GM18868 (cell line): ENCODE measurements around the gene ATXN3L.
"Not testable (repeated sequence)": the region's sequence is repeated elsewhere in the genome, so short reads cannot be mapped to it uniquely, and the experiment has no call there.

Source experiments
- ATAC-seq: cut with Tn5 transposase; IDR thresholded peaks from one replicate; pipeline ENCODE4 v1.9.1; 2021; ENCODE audit warnings: mild to moderate bottlenecking, moderate library complexity; ENCODE audit not compliant: unreplicated experiment

ATXN3L gene

DNA sequence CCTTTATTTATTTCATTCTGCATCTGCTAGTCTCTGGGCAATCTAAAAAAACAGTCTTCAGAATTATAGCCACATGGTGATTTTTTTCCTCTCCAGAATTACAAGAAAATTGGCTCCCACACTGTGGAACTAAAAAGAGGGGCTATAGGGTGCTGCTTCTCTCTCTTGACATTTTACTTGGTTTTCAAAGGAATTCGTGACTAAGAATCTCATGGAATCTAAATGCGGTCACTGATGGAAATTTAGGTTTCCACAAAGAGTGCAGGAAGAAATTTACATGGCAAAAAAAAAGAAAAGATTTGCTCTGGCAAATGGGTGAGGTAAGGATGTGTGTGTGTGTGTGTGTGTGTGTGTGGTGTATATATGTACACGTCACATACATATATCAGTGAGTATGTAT lies 10.2 kb downstream of the ATXN3L start:
- no peak for ATAC-seq

DNA sequence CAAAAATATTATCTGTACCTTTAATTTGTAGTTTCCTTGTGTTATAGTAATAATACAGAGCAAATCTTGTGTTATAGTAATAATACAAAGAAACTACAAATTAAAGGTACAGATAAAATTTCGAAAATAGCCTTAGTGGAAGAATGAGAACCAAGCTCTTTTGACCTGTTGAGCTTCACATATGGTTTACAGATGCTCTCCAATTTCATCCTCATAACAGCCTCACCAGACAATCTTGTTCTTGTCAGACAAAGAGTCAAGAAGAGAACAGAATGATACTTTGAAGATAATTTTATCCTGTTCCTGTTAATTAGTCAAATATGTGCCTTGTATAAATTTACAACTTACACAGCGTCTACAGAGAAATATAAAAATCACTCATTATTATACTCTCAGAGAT lies 12.8 kb downstream of the ATXN3L start:
- no peak for ATAC-seq

DNA sequence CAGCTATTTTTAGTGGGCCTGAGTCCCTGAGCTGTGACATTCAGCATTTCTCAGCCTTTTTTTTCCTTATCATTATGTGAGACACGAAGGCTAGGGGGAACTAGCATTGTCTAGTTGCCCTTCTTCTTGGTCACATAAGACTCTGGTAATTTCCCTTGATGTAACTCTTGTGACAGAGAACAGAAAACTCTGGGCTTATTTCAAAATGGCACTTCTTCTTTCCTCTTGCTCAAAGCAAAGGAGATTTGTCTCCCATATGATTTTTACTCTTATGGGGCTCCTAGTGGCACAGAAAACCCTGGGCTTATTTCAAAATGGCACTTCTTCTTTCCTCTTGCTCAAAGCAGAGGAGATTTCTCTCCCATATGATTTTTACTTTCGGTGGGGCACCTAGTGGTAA lies 14.7 kb downstream of the ATXN3L start:
- no peak for ATAC-seq

DNA sequence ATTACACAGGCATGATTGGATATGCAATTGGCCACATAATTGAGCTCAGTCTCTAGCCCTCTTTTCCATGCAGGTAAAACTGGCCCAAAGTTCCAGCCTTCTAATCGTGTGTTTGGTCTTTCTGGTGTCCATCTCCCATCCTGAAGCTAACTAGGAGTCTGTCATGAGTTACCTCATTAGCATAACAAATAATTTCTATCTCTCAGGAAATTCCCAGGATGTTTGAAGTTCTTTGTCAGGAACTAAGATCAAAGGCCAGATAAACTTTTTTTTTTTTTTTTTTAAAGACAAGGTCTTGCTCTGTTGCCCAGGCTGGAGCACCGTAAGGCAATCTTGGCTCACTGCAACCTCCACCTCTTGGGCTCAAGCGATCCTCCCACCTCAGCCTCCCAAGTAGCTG lies 15.8 kb downstream of the ATXN3L start:
- no peak for ATAC-seq

DNA sequence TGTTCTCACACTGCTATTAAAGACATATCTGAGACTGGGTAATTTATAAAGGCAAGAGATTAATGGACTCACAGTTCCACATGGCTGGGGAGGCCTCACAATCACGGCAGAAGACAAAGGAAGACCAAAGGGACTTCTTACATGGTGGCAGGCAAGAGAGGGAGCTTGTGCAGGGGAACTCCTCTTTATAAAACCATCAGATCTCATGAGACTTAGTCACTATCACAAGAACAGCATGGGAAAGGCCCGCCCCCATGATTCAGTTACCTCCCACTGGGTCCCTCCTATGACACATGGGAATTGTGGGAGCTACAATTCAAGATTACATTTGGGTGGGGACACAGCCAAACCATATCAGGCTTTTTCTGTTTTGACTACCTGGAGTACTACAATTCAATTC lies 16.6 kb downstream of the ATXN3L start:
- not testable (repeated sequence) for ATAC-seq

DNA sequence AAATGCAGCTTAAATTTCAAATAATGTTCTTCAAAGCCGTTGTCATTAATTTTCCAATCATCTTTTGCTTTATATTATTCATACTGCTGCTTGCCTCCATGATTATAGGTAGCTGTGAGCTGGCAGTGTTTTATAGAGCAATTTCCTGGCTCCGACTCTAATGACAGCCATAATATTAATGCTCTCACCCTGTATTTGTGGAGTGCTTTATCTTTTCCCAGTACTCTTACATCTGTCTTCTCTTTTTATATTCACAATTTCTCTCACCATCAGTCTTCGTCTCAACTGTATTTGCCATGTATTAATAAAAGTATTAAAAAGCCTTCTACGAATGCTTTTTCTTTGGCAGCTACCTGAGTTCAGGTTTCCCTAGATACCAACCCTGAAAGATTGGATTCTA lies 21.0 kb downstream of the ATXN3L start:
- no peak for ATAC-seq

DNA sequence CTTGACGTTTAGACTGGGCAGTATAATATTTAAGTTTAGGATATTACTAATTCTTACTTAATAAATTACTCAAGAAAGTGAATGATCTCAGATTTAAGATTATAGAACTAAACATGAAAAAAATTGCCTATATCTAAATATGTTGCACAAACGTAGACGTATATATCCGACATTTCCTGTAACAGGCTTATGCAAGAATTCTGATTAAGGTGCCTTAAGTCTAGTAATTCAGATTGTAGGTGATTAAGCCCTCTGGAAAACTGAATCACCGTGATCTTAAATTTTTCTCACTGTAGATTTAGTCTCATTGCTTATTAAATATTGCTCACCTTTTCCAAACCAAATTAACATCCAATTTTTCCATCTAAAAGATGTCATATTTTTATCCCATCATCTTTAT lies 24.0 kb downstream of the ATXN3L start:
- no peak for ATAC-seq

DNA sequence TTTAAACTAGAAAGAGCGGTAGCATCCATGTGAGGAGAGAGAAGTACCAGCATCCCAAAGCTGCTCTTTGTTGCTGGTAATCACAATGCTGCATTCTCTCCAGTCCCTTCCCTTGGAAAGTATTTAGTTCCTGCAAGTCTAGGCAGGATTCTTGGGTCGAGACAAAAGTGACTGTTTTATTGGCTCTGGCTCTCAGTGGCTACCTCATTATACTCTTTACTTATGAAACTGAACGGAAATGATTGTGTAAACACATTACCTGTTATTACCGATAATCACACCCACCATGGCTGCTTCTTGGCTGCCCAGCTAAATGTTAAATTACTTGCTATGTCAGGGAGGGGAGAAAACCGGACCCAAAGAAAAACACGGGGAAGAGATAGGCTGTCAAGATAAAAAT lies 26.2 kb downstream of the ATXN3L start:
- no peak for ATAC-seq

DNA sequence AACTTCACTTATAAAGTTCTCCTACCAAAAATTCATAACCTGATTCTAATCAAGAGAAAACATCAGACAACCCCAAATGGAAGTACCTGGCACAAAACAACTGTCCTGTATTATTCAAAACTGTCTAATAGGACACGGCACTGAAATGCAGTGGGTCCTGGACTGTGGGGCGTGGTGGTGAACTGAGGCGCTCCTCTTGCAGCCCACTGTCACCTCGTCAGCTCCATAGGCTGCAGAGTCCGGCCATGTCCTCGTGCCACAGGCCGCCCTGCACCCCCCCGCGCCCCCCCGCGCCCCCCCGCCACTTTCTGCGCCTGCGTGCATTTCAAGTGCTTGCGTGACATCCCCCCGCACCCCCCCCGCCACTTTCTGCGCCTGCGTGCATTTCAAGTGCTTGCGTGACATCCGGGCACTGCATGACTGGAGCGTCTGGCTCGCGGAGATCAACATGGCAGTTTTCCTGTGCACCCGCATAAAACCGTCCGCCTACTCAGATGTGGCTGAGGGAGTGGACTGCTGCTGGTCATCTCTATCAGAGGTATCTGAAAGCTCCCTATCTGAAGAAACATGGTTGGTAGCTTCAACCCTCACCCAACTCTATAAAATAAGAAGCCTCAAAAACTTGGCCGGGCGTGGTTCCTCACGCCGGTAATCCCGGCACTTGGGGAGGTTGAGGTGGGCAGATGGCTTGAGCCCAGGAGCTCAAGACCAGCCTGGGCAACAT lies 28.8 kb downstream of the ATXN3L start:
- no peak for ATAC-seq

DNA sequence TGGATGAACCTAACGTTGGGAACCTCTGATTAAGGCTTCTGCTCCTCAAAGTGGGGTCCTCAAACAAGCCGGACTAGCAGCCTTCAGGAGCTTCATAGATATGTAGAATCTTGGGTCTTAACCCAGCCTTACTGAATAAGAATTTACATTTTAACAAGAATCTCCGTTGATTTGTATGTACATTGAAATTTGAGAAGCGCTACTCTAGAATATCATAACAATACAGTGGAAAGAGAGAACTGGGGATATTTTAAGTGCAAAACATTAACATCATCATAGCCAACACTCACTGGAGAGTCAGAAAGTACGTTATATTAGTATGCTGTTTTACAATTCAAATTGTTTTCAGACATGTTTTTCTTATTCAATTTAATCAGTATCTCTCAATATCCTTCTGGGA lies 31.2 kb downstream of the ATXN3L start:
- no peak for ATAC-seq

DNA sequence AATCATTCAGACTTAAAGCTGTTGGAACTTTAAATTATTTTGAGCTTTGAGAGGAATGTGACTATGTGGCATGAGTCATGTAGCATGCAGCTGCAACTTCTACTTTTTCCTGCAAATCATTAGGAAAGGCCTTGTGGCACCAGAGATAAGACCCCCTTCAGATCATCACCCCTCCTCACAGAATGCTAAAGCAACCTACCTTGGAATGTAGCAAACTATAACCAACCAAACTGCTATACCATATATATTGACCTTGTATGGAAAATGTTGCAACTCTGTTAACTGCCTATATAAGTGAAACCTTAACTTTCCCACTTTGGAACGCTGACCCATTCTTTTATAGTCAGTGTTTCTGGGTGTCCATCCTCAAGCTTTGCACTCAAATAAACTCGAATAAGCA lies 32.0 kb downstream of the ATXN3L start:
- ATAC-seq: no peak

DNA sequence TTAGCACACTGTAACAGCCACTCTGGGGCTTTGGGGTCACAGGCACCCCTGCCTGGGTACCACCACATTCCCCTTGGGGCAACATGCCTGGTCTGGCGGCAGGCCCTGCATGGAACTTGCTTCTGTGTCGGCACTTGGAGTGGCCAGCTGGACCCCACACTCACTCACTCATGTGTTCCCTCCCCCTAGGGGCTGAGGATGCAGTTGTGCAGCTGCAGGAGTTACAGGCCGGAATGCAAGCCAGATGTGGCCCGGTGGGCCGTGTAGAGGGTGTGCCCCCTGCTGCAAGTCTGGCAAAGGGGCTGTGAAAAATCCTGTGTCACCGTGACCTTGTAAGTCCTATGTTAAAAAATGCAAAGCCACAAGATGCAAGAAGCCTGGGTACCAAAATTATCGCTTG lies 34.2 kb downstream of the ATXN3L start:
- ATAC-seq: no peak

DNA sequence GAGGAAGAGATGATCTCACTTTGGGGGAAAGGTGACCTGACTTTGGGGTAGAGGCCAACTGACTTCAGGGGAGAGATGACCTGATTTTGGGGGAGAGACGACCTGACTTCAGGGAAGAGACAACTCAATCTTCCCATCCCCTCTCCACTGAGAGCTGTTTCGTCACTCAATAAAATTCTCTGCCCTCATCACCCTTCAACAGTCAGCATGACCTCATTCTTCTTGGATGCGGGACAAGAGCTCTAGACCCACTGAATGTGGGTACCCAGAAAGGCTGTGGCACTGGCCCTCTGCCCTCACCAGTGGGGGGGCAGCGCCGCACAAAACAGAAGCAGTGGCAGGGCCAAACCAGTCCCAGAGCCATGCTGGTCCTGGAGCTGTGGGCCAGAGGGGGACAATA lies 34.6 kb downstream of the ATXN3L start:
- no peak for ATAC-seq

DNA sequence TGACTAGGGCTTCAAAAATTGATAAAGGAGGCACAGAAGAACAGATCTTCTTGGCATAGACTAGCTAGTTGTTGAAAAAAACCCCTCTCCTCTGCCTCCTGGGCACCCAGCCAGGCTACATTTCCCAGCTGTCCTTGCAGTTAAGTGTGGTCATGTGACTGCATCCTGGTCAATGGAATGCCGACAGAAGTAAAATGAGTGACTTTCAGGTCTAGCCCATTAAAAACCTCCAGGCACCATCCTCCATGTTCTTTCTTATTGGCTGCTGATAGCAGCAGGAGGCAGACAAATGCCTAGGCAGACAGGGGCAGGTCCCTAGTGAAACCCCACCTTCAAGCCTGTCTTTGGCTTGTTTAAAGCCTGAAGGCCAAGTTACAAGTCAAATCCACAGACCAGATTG lies 35.3 kb downstream of the ATXN3L start:
- ATAC-seq: no peak

DNA sequence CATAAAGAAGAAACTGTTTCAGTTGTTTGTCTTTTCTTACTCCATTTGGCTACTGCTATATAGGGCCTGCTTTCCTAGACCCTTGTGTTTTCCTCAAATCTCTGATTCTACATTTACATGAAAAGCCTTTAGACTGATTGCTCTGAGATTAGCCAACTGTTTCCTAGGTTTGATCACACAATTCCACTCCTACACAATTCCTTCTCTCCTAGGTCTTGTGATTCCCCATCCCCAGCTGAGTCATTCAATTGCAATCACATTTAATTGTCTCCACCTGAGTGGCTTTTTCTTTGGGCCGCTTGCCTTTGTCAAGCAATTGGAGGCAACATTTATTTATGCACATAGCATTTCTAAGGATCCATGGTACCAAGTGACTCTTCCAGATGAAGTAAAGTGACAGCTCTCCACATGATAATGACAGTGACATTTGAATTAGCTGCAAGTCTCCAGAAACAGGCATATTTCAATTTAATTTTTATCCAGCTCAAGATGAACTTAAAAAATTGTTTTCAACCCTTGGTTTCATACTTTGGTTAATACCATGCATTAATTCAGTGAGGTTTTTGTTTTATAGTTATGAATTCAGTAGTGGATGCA lies 35.8 kb downstream of the ATXN3L start:
- no peak for ATAC-seq

DNA sequence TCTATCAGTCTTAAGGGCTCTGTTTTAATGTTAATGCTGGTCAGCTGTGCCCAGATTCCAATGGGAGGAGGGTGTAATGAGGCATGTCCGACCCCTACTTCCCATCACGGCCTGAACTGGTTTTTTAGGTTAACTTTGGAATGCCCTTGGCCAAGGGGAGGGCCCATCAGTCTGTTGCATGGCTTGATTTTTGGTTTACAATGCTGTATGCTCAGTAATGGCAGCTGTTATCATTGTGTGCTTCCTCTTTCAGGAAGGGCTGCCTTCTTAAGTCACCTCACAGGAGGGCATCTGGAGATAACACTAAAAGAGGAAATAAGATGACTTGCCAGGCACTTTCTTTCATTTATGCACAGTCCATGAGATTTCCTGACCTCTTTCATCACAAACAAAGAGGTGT lies 36.3 kb downstream of the ATXN3L start:
- ATAC-seq: no peak

DNA sequence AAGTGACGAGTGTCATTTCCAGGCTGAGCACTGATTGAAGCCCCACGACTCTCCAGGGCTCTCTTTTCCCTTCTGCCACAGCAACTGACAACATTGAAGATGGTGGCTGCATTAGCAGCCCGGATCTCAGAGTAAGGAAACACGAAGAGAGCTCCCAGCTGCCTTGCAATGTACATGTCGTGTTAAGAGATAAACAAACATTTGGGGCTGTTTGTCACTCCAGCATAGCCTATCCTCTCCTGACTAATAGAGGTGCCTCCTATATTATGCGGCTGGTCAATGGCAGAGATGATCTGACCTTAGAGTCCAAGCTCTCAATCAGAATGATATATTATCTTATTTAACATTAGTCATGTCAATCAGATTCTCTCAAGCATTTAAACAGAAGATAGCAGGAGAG lies 38.6 kb downstream of the ATXN3L start:
- no peak for ATAC-seq

DNA sequence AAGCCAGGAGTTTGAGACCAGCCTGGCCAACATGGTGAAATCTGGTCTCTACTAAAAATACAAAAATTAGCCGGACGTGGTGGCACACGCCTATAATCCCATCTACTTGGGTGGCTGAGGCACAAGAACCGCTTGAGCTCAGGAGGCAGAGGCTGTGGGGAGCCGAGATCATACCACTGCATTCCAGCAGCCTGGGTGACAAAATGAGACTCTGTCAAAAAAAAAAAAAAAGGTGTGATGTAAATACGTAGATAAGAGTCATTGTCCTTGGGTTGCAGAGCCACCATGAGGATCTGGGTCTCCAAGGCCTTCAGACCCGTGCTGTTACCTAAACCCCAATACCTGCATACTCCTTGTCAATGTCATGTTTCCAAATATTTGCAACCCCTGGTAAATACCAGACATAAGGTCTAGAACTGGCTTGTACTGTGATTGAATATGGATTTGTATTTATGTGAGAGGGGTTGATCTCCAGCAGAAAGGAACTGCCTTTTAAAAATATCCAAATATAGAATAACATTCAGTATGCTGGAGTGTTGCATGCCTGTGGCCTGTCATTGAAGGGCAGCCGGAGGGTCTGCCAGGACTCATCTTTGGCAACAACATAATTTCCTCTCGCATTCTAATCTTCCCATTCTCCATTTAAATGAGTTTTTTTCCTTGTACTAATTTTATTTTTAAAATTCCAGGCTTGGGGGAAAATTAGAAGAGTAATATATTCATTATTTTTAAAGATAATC lies 40.4 kb downstream of the ATXN3L start:
- ATAC-seq: no peak

DNA sequence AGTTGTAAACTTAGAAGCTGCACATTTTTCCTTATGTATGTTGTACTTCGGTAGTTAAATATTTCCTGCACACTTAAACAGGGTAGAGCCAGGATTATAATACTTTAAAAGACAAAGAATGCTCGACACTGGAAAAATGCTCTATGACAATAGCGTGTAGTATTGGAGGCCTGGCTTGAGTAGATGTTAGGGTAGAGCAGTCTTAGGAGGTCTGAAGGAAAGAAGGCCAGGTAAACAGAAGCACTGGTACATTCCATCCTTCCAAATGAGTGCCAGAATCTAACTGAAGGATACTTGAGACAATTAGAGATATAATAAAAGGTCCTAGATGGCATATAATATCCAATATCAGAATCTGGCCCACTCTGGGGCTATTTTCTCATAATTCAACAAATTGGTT lies 42.3 kb downstream of the ATXN3L start:
- no peak for ATAC-seq

DNA sequence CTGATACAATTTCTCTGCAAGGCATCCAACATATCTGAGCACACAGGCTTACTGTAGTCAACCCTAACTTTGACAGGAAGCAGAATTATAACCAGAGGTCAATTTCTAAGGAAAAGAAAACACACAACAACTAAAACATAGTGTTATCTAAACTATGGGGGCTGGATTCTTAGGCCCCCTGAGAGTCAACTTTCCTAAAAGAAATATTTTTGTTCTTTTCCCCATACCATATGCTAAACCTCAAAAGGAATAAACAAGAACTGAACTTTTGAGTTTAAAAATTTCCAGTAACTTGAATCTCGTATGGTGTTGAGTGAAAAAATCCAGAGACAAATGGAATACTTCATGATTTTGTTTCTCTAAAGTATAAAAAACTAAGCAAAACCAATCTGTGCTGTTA lies 42.9 kb downstream of the ATXN3L start:
- ATAC-seq: no peak

DNA sequence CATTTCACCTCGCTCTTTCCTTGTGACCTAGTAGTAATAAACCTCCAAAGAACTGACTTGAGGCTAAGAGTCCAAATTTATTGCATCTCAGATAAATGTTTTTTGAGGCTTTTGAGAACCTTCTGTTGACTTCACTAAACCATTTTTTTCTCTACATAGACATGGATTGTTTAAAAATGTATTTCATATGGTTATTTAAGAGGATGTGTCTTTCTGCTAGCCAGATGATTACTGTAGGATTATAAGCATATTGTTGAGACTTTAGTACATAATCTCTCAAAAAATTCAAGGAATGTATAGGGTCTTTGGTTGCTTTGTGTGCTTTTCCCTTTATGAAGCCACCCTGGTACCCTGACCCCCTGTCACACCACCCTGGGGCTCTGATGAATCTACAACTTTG lies 44.8 kb downstream of the ATXN3L start:
- ATAC-seq: no peak

DNA sequence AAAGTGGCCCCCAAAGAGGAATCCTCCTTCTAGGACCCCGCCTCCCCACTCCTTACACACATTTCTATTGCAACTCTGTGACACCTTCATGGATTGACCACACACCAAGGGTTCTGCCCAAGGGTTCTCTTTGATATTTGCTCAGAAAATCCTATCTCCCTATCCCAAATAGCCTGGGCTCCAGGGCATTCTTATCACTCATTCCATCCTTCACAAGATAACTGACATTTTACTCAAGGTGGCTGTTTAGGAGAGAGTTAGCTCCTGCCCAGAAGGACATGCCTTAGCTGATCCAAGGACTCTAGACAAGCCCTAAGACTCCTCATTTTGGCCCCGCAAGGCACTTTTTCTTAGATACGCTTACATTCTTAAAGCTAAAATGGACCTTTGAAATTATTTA lies 47.4 kb downstream of the ATXN3L start:
- no peak for ATAC-seq
